GM12891 (cell line): ENCODE results near the gene ZNF768.

Source experiments
- PAX5 ChIP-seq: IDR thresholded peaks from 2 replicates; pipeline ENCODE4 v1.6.1; 2011; ENCODE audit warnings: low read length, moderate library complexity, mild to moderate bottlenecking; ENCODE audit not compliant: insufficient read depth, severe bottlenecking
- POLR2A ChIP-seq: IDR thresholded peaks from 2 replicates; pipeline ENCODE4 v1.6.1; 2011; ENCODE audit warnings: low read depth, low read length, control low read depth
- POLR2AphosphoS5 ChIP-seq: IDR thresholded peaks from 2 replicates; pipeline ENCODE4 v1.6.1; 2011; ENCODE audit warnings: low read depth, low read length, control low read depth
- SPI1 ChIP-seq: IDR thresholded peaks from 2 replicates; pipeline ENCODE4 v1.6.1; 2011; ENCODE audit warnings: low read depth, low read length, control low read depth
- TAF1 ChIP-seq: IDR thresholded peaks from 2 replicates; pipeline ENCODE4 v1.6.1; 2011; ENCODE audit warnings: low read depth, low read length, control low read depth

GRCh38 chr16:30521476-30521872 is 4.9 kb downstream of the ZNF768 start:
- TF ChIP-seq TAF1 (no peak), POLR2A (no peak), POLR2AphosphoS5 (no peak), SPI1 (no peak), PAX5 (no peak)
